Spleen (tissue), 11 donors: ENCODE measurements around the gene C12orf43. TPM values are rescaled to one million over a fixed set of nuclear protein-coding genes. Genes with fewer than 3 reads are reported as not detected.

Source experiments
- DNase-seq: peaks from one replicate; pipeline ENCODE4 v3.0.0-alpha.2; 2020
- H3K27ac ChIP-seq, 8 donors: fragments of 200-600 bp; sonication (generic) in 7 of 8; 1 replicate in 4 of 8; 2 replicates in 4 of 8; pipeline versions ENCODE4 v1.5.0 to v1.8.0; 2016 to 2021; ENCODE audit warnings: inconsistent platforms in 4 of 8, mild to moderate bottlenecking in 4 of 8, moderate library complexity in 1 of 8
- H3K27me3 ChIP-seq, 7 donors: fragments of 200-600 bp; sonication (generic) in 6 of 7; replicated peaks in 1 of 7; 1 replicate in 4 of 7; 2 replicates in 3 of 7; pipeline versions ENCODE4 v1.5.0 to v1.8.0; 2016 to 2021; ENCODE audit warnings: inconsistent platforms in 3 of 7, mild to moderate bottlenecking in 1 of 7
- H3K36me3 ChIP-seq, 6 donors: fragments of 200-600 bp; sonication (generic) in 5 of 6; 1 replicate in 4 of 6; 2 replicates in 2 of 6; pipeline versions ENCODE4 v1.5.0 to v1.8.0; 2016 to 2021; ENCODE audit warnings: inconsistent platforms in 2 of 6
- H3K4me1 ChIP-seq, 6 donors: fragments of 200-600 bp; sonication (generic) in 5 of 6; 1 replicate in 3 of 6; 2 replicates in 3 of 6; pipeline versions ENCODE4 v1.5.0 to v1.8.0; 2016 to 2021; ENCODE audit warnings: inconsistent platforms in 3 of 6
- H3K4me3 ChIP-seq, 8 donors: fragments of 200-600 bp; sonication (generic) in 7 of 8; 1 replicate in 4 of 8; 2 replicates in 4 of 8; pipeline versions ENCODE4 v1.5.0 to v1.8.0; 2016 to 2021; ENCODE audit warnings: inconsistent platforms in 4 of 8, mild to moderate bottlenecking in 4 of 8, moderate library complexity in 2 of 8
- H3K9me3 ChIP-seq, 8 donors: fragments of 200-600 bp; sonication (generic) in 7 of 8; 1 replicate in 4 of 8; 2 replicates in 4 of 8; pipeline versions ENCODE4 v1.5.0 to v1.8.0; 2016 to 2021; ENCODE audit warnings: inconsistent platforms in 4 of 8
- CTCF ChIP-seq, 11 experiments: fragments of 200-600 bp in 7 of 11; fragments of 450-650 bp in 4 of 11; sonication (generic) in 4 of 11; IDR thresholded peaks in 8 of 11; conservative IDR thresholded peaks in 3 of 11; 1 replicate in 7 of 11; 2 replicates in 4 of 11; pipeline versions ENCODE4 v1.4.0 to v1.8.0; 2016 to 2021; ENCODE audit warnings: antibody characterized with exemption in 11 of 11, inconsistent platforms in 4 of 11, mild to moderate bottlenecking in 1 of 11
- POLR2A ChIP-seq, 3 donors: fragments of 450-650 bp; IDR thresholded peaks; one replicate each; pipeline ENCODE4 v1.5.1; 2017; ENCODE audit warnings: antibody characterized with exemption in 3 of 3, mild to moderate bottlenecking in 1 of 3
- POLR2AphosphoS5 ChIP-seq, 3 donors: sonication (generic); formaldehyde crosslinking; IDR thresholded peaks; one replicate each; pipeline ENCODE4 v1.5.1; 2017; ENCODE audit warnings: antibody characterized with exemption in 3 of 3
- WGBS, 5 donors: extraction: QIAGEN DNeasy Blood & Tissue Kit in 3 of 5; methylation state at CpG; one replicate each; pipeline versions ENCODE4 v1.1.5 to v1.1.7; 2013 to 2018; 5-methylcytosine and 5-hydroxymethylcytosine counted together
- intact Hi-C: fragments of 100-400 bp; cut with DNase I; formaldehyde crosslinking; loops from one replicate; pipeline ENCODE4 v1.15.0; 2023; ENCODE audit warnings: low total_unique reads
- polyA plus RNA-seq, 3 donors: library from polyadenylated mRNA; stranded (reverse); fragments of 200-250 nt; gene quantifications; one replicate each; pipeline ENCODE4 v1.2.1, GENCODE V29; 2013
- total RNA-seq, 7 donors: library from RNA; depleted of rRNA in 3 of 7; stranded (reverse); fragments of >200 nt in 3 of 7; fragmentation: NEBNext Ultra II Directional in 4 of 7; extraction: Animal tissue kit (Norgen Biotek cat#: 25700) in 4 of 7; gene quantifications; one replicate each; pipeline versions ENCODE4 v1.1.0 to v1.2.1, GENCODE V29; 2016 to 2021
- donor health status: healthy with polysubstance abuse.
- donor health status: DM: no; HTN: no; CAD: no; lungs with moderate emphysema.
- donor health status: DM: no; HTN: no; CAD: no.
- donor health status: Bipolar disorder and iron deficiency.
- donor health status: healthy.
- donor health status: DM: no; HTN: no; CAD: no.
- donor health status: DM: yes; HTN: yes; CAD: no.

The C12orf43 gene
- total and polyA plus RNA-seq, 10 donors: 8.0 to 16.8 (median 11.7) TPM

GRCh38 chr12:120990487-120991055, 25.7 kb downstream of the C12orf43 start:
- H3K9me3 ChIP-seq: no peaks in the 10 kb centered on the region
- H3K36me3 ChIP-seq: no peaks in the 10 kb centered on the region
- DNase-seq: no peak
- H3K27me3 ChIP-seq: peaks cover 0 to 2% (median 0%) of the 10 kb centered on the region in 7 donors
- no peaks in the 10 kb centered on the region for H3K4me1 ChIP-seq
- H3K27ac ChIP-seq: no peak overlapping the region
- no peak overlapping the region for H3K4me3 ChIP-seq
- no peak for TF ChIP-seq POLR2A (IDR thresholded peaks at IDR 0.05)
- no peak for TF ChIP-seq POLR2AphosphoS5 (IDR thresholded peaks at IDR 0.05)
- TF ChIP-seq CTCF (IDR thresholded peaks at IDR 0.05 in 8 of 11, conservative IDR thresholded peaks at IDR 0.05 in 3 of 11): no peak
- intact Hi-C loops: no loop called here
- WGBS, 5 donors: 57 to 78% (median 65%) methylated on average over 2 of the region's 2 CpGs

DNA sequence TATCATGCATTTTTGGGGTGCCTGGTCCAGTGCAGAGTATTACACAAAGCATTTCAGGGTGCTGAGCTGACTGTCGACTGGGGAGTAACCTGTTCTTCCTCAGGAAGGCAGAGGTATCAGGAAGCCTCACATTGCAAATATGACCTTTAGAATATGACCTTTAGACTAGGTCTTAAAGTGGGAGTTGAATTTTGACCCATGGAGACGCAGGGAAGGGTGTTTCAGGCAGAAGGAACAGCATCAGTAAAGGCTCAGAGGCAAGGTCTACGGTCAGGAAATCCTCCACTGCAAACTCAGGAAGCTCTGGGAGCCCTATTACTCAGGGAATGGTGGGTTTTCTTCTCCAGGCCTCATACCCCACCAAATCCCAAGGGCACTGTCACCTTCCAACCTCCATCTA, 26.6 kb downstream of the C12orf43 start:
- no peak overlapping the region for H3K4me3 ChIP-seq
- WGBS, 5 donors: 70 to 87% (median 78%) methylated on average over 3 of the region's 3 CpGs
- H3K27ac ChIP-seq: no peak overlapping the region
- no peak for TF ChIP-seq CTCF (IDR thresholded peaks at IDR 0.05 in 8 of 11, conservative IDR thresholded peaks at IDR 0.05 in 3 of 11)
- no peak for TF ChIP-seq POLR2A (IDR thresholded peaks at IDR 0.05)
- TF ChIP-seq POLR2AphosphoS5 (IDR thresholded peaks at IDR 0.05): no peak
- DNase-seq: no peak
- H3K36me3 ChIP-seq: no peaks in the 10 kb centered on the region
- no peaks in the 10 kb centered on the region for H3K9me3 ChIP-seq
- no peaks in the 10 kb centered on the region for H3K4me1 ChIP-seq
- intact Hi-C loops: no loop called here
- peaks cover 0 to 3% (median 0%) of the 10 kb centered on the region in 7 donors for H3K27me3 ChIP-seq

- DNase-seq: no peak
- peaks cover 0 to 3% (median 0%) of the 10 kb centered on the region in 7 donors for H3K27me3 ChIP-seq
- intact Hi-C loops: no loop called here
- no peak overlapping the region for H3K4me3 ChIP-seq
- no peak overlapping the region for H3K27ac ChIP-seq
- TF ChIP-seq POLR2A (IDR thresholded peaks at IDR 0.05): no peak
- no peak for TF ChIP-seq CTCF (IDR thresholded peaks at IDR 0.05 in 8 of 11, conservative IDR thresholded peaks at IDR 0.05 in 3 of 11)
- TF ChIP-seq POLR2AphosphoS5 (IDR thresholded peaks at IDR 0.05): no peak
- no peaks in the 10 kb centered on the region for H3K36me3 ChIP-seq
- WGBS, 5 donors: 88 to 92% (median 89%) methylated on average over 13 to 17 of the region's 17 CpGs
- no peaks in the 10 kb centered on the region for H3K9me3 ChIP-seq
- no peaks in the 10 kb centered on the region for H3K4me1 ChIP-seq
Measured at GRCh38 chr12:120988658-120989057, 27.6 kb downstream of the C12orf43 start.

GRCh38 chr12:120988234-120988633, 28.1 kb downstream of the C12orf43 start:
- Histone ChIP-seq H3K4me1 (no peaks in the 10 kb centered on the region), H3K36me3 (no peaks in the 10 kb centered on the region), H3K27me3 (peaks cover 0 to 3% (median 0%) of the 10 kb centered on the region in 7 donors), H3K4me3 (no peak overlapping the region), H3K9me3 (no peaks in the 10 kb centered on the region), H3K27ac (no peak overlapping the region)
- TF ChIP-seq CTCF (IDR thresholded peaks at IDR 0.05 in 8 of 11, conservative IDR thresholded peaks at IDR 0.05 in 3 of 11): no peak
- no peak for TF ChIP-seq POLR2A (IDR thresholded peaks at IDR 0.05)
- no peak for TF ChIP-seq POLR2AphosphoS5 (IDR thresholded peaks at IDR 0.05)
- no peak for DNase-seq
- WGBS, 5 donors: 79 to 94% (median 89%) methylated on average over 4 of the region's 4 CpGs
- intact Hi-C loops: no loop called here
